HG03439 (cell line): Measurements from ENCODE around the gene UQCR11.

Source experiments
- ATAC-seq: cut with Tn5 transposase; IDR thresholded peaks from one replicate; pipeline ENCODE4 v1.9.1; 2021; ENCODE audit warnings: mild to moderate bottlenecking, moderate library complexity; ENCODE audit not compliant: unreplicated experiment

UQCR11 gene

DNA sequence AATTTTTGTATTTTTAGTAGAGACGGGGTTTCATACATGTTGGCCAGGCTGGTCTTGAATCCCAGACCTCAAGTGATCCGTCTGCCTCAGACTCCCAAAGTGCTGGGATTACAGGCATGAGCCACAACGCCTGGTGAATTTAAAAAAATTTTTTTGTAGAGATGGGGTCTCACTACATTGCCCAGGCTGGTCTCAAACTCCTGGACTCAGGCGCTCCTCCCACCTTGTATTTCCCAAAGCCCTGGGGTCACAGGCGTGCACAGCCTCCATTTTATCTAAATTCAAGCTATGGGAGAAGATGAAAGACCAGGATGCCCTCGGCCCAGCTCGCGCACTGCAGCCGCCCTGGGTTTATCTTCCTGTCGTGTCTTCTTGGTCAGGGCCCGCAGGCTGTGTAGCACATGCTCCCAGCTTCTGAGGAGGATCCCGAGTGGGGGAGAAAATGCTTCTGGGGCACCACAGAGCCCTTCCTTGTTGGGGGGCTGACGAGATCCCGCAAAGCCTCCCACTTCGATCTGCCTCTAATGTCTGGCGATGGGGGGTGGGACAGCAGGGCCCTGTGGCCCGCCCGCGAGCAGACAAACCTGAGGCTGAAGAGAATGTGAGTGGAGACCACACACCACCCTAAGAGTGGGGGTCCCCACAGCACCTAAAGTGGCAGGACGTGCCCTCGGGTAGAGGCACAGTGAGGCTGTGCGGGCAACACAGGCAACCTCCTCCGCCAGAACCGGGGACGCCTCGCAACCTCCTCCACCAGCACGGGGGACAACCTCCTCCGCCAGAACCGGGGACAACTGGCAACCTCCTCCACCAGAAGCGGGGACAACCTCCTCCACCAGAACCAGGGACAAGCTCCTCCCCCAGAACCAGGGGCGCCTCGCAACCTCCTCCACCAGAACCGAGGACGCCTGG is 31.3 kb upstream of the UQCR11 start:
- no peak for ATAC-seq

DNA sequence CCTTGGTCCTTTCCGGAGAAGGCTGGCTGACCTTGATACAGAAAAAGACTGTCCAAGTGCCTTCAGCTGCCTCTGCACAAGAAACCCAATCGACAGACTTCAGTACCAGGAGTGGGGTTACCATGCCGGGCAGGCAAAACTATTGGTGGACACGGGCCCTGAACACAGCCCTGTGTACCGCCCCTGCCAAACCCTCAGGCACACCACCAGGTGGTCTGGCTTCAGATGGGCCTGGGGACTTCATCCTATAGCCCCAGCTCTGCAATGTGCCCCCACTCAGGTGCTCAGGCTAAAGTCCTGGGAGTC is 29.6 kb upstream of the UQCR11 start:
- no peak for ATAC-seq

DNA sequence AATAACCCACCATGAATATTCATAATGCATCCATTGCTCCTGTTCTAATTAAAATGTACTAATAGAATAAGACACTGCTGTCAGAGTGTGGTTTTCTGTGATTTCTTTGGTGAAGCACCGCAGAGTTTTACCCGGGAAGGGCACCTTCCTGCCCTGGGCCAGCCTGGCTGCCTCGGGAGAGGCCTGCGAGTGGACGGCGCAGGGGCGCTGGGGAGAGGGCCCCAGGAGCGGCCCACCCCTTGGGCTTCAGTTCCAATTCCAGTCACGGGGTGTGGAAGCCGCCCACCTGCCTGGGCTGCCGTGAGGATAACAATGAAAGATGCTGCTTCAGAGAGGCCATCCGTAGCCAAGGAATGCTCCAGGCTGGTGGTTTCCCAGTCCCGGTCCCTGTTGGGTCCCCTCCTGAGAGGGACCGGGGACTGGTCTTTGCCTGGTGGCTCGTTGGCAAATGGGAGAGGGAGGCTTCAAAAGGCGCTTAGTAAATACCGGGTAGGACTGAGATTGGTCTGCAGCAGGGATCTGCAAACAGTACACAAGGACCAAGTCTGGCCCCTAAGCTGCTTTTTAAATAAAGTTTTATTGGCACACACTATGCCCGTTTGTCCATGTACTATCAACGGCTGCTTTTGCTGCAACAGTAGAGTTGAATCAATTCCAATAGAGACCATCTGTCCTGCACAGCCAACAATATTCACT is 29.1 kb upstream of the UQCR11 start:
- ATAC-seq: no peak

DNA sequence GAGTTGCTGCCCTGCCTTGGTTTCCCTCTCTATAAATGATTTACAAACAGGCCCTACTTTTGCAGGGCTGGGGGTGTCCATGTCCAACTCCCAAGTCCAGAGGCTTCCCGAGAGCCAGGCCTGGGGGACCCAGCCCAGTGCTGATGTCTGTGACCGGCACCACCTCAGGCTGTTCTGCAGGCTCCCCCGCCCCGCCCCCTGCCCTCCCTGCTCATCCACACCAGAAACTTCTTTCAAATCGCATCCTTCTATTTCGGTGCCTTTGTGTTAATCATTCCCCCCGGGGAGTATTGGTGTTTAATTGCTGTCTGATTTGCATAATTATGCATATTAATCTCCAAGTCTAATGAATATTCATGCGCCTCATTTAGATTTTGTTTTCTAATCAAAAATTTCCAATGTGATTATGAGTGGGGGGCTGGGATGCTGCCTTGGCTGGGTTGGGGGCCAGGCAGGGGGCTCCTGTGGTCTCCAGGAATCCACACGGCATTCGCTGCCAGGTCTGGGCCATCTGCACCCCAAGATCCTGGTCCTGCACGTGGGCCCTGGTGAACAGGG is 28.1 kb upstream of the UQCR11 start:
- no peak for ATAC-seq

DNA sequence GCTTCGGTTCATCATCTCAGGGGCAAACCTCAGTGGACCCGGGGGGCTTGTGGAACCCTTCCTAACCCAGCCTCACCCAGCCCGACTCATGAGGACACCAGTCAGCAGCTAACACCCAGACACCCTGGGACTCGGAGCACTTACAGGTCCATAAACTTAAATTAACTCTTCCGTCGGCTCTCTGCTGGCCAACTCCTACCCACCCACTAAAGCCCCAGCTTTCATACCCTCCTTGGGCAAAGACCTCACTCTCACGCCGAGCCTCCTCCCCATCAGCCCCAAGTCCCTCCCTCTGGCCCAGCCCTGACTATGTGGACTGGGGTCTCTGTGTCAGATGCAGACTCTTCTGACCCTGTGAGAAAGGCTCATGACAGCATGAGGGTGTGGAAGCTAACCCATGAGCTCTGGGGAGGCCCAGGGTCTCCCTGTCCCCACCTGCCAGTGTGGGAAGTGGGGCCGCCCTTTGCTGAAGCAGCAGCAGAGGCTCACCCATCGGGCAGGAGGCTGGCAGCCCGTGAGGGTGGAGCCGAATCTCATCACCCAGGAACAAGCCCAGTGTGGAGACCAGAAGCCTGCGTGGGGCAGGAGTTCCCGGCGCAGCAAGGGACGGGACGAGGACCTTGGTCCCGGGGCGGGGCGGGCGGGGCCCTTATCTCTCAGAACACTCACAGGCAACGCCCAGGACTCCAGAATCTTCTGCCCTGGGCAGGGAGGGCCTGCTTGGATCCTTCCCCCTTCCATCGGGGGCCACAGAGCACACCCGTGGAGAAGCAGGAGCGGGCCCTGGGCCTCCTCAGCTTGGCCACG is 27.4 kb upstream of the UQCR11 start:
- ATAC-seq: no peak

DNA sequence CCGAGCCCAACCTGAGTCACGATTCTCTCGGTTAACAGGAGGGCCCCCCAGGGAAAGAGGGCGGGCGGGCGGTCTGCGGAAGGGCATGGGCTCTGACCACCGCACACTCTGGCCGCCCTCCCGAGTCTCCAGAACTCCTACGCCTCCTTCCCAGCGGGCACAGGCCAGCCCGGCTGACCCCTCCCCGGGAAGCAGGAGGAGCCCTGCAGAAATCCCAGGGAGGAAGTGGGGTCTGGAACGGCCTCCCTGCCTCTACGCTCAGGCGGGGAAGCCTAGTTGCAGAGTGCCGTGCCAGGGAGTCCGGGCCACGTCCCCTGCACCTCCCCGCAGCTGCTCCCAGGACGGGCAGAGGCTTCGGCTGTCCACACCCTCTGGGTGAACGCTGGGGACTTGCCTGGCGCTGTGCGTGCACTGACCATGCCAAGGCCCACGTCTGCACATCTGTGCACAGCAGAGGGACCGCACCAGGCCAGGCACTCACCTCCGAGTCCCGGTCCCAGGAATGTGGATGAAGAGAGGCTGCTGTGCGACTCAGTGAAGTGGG is 26.4 kb upstream of the UQCR11 start:
- no peak for ATAC-seq

DNA sequence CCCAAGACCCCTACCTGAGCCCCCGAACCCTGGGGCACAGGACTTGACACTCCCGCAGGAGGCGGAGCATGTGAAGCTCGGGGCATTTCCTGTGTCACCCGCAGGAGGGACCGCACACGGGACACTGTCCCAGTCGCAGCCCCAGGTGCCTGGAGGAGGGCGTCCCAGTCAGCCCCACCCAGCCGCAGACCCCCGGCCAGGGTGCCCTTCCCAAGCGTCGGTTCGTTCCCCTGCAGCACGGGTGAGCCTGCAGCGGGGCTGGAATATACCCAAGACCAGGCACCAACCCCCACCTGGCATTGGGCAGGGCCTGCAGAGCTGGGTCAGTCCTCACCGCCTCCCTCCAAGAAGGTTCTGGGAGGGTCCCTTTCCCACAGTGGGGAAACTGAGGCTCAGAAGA is 25.5 kb upstream of the UQCR11 start:
- ATAC-seq: no peak

DNA sequence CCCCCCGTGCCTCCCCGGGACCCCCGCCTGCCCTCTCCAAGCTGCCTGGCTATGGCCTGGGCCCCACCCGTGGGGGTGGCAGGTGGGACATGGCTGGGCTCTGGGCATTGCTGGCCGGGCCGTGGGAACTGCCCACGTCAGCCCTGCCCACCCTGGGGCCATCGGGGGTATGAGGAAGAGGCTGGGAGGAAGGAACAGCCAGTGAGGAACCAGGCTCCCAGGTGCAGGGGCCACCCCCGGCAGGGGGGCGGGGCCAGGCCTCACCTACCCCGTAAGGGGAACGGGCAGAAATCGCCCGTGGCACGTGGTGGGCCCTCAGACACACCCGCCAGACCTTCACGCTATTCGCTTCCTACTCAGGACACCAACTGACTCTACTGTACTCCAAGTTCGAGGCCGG is 24.8 kb upstream of the UQCR11 start:
- no peak for ATAC-seq

DNA sequence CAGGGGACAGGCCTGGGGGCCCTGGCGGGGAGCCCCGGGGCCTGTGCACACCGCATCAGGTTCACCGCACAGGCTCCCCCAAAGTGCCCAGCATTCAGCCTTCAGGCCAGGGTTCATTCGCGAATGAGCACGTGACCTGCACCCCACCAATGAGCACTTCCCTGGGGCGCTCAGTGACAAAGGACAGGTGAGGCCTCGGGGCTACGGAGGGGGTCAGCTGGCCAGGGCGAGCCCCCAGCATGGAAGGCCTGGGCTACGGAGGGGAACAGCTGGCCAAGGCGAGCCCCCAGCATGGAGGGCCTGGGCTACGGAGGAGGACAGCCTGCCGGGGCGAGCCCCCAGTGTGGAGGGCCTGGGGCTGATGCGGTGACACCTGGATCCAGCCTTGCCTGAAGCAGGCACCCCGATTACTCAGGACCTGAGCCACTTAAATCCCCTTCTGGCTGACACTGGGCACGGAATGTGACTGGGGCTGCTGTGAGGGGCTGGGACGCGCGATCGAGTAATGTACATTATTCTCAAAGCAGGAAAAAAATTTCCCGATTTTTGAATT is 24.1 kb upstream of the UQCR11 start:
- ATAC-seq: no peak

DNA sequence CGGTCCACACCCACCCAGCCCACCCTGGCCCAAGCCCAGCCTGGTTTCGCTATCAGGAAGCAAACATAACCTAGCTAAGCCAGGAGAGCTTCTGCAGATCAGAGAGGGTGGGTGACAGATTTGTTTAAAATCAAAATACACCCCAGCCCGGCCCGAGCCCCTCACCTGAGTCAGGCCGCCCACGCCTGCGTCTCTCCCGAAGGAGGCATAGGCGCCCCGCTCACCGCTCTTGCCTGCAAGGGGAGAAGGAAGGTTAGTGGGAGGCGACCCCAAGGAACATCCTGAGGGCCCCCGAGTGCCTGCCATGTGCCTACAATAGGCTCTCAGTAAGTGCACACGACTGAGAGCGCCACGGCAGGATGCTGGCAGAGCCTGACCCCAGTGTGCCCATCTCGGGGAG is 21.9 kb upstream of the UQCR11 start:
- no peak for ATAC-seq

DNA sequence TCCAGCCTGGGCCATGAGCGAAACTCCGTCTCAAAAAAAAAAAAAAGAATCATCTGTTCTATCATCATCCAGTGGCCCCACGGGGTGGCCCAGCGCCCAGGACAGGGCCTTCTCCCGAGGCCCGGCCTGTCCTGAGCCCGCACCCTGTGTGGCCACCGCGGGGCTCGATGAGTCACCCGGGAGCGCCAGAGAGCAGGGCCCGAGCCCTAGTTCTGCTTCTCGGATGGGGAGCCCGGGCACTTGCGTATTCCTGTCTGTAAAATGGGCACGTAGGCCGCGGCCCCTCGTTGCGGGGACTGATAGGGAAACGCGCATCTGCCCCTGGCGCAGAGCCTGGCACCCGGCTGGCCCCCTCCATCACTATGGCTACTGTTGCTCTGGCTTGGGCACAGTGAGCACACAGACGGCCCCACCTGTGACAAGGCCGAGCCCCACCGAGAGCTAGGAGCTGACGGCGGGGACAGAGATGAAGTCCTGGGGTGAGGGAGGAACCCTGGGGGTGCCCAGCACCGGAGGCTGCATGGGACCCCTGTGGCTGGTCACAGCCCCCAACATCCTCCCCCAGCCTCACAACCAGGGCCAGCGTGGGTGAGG is 21.3 kb upstream of the UQCR11 start:
- ATAC-seq: no peak

DNA sequence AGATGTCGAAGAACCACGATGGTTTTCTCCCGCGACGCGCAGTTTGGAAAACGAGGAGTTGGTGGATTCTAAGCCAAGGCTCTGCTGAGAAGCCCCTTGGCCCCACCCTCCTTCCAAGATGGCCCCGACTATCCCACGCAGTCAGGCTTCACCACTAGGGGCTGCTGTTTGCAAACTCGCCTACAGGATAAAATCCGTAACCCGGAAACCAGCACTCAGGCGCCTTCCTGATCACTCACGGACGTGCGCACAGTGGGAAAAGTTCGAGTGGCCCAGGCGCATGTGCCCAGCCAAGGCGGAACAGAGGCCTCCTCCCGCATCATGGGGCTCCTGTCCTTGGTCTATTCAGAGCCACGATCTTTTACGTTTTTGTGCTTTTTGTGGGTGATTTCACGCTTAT is 19.2 kb upstream of the UQCR11 start:
- ATAC-seq: no peak

DNA sequence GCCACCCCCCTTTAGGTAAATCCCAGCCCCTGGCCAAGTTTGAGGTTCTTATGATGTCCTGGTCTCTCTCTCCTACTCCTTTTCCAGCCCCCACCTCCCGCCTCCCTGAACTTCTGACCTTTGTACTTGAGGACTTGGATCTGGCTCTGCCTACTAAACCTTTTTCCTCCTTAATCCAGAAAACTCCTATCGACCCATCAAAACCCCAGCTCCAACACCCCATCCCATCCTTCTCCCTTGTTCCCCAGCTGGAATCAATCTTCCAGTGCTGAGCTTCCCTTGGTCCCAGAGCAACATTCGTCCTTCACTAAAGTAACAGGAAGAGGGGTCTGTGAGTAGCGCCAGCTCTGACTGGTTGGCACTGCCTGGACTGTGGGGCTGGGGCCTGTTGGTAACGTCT is 17.3 kb upstream of the UQCR11 start:
- no peak for ATAC-seq

DNA sequence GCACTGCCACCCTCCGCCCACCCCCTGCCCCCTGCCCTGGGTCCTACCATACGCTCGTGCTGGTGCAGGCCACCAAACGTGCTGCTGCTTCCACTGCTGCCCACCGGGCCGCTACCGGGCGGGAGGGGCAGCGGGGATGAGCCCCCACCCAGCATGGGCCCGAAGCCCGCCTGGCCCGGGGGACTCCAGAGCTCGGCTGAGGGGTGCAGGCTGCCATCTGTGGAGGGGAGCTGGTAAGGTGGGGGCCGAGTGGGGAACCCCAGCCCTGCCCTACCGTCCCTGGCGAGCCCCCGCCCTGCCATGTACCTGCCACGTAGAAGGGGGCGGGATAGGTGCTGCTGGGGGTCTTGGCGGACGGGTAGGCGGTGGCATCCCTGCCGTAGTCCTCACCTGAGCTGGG is 16.7 kb upstream of the UQCR11 start:
- ATAC-seq: no peak

DNA sequence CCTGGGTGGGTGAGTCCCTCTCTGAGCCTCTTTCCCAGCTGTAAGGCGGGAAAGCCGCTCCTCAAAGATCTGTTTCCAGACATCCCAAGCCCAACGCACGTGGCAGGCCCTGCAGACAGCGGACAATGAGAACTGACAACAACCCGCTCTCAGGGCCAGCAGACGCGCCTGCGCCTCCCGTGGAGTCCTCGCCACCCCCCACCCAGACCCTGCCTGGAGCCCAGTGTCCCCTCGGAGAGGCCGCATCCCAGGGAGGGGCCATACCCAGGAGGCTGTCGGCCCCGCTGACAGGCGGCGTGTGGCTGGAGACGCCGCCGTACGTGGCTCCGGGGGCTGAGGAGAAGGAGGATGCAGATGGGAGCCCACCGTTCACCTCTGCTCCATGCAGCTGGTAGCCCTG is 16.3 kb upstream of the UQCR11 start:
- ATAC-seq: no peak

DNA sequence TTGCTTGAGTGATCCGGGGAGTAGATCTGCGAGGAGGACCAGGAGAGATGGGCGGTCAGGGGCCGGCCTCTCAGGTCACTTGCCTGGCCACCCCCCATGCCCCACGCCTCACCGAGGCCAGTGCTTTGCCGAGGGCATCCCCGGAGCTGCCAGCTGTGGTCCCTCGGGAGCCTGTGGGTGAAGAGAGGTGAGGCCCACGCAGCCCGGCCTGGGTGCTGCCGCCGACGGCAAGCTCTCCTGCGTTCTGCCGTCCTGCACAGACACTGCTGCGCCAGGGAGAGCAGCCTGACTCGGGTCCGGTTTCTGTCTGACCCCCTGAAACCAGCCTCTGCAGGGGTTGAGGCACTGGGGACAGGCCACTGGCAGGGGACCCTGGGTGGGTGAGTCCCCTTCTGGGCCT is 15.8 kb upstream of the UQCR11 start:
- no peak for ATAC-seq

DNA sequence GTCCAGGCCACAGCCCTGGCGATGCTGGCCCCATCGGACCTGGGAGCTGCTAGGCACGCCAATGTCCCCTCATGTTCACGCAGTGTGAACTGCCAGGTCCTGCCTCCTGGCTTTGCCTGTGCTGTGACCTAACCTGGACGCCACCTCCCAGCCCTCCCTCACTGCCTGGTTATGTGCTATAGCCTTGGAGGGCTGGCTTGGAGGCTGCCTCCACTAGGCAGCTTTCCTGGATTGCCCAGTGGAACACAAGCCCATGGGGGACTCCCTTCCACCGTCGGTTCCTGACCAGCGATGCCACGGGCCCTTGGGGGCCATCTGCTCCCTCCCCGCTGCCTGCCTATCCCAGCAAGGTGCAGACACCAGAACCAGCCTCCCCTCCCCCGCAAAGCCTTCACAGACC is 15.2 kb upstream of the UQCR11 start:
- ATAC-seq: no peak

DNA sequence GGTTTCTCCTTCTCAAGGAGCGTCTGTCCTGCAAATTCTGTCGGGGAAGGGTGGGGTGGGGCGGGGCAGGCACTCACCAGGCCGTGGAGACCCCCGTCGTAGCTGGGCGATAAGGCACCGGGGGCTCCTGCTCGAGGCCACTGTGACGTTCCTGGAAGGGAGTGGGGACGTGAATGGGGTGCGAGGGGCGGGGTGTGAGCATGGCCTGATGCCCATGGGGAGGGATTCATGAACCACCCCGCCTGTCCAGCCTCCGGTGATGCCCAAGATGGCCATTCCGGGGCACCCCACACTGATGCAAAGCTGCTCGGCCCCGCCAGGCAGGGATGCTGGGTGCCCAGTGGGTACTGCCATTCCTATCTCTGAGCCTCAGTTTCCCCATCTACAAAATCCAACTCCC is 14.4 kb upstream of the UQCR11 start:
- ATAC-seq: no peak

DNA sequence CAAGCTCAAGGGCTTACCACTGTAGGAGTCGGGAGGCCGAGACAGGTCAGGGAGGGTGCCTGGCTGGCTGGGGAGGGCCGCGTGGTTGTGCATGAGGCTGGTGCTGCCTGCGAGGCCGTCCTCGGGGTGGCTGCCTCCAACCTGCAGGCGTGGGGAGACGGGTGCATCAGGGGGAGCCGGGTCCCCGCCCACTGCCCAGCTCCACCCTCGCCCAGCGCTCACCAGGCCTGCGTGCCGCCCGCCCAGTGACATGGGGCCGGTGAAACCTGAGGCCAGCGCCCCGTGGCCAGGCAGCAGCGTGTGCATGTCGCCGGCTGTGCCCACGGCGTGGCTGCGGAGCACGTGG is 13.8 kb upstream of the UQCR11 start:
- ATAC-seq: no peak
